ENCODE results near the gene PAXX.

The PAXX gene

GRCh38 chr9:136953771-136954269 is 38.4 kb upstream of the PAXX start:
- DNase-seq: no peak

GRCh38 chr9:136954270-136955083 is 37.7 kb upstream of the PAXX start:
- DNase-seq: no peak

- no peak for DNase-seq
These were observed 36.9 kb upstream of the PAXX start for GRCh38 chr9:136955202-136955942.

GRCh38 chr9:136955943-136956335 is 36.3 kb upstream of the PAXX start:
- DNase-seq: no peak

GRCh38 chr9:136956604-136957003 is 35.6 kb upstream of the PAXX start:
- DNase-seq: no peak

DNA sequence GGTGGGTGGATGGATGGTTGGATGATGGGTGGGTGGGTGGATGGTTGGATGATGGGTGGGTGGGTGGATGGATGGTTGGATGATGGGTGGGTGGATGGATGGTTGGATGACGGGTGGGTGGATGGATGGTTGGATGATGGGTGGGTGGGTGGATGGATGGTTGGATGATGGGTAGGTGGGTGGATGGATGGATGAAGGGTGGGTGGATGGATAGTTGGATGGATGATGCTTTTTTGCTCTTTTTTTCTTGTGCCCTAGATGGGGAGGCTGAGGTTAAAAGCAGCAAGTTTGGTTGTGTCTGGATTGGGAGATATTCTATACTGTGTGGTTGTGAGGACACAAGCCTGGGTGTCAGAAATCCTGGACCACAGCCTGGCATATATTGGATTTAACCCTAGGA is 34.8 kb upstream of the PAXX start:
- no peak for DNase-seq

GRCh38 chr9:136957901-136958300 is 34.3 kb upstream of the PAXX start:
- DNase-seq: no peak

DNA sequence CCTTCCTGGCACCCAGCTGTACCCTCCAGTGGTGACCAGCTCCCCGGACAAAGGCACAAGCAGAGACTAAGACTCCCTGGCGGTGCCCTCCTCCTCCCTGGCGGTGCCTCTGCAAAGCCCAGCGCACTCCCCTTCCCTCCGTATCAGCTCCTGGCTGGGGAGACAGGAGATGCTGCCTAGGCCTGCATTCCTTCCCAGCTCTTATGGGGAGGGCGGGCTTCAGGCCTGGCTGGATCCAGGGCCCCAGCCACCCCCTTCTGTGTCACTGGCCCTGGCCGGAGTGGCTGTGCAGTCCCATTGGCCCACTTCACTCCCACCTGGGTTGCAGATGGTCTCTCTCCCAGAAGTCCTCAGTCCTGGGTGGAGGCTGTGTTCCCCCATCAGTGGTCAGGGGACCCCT is 33.7 kb upstream of the PAXX start:
- no peak for DNase-seq

GRCh38 chr9:136958898-136959850 is 33.0 kb upstream of the PAXX start:
- no peak for DNase-seq

GRCh38 chr9:136960212-136960937 is 31.8 kb upstream of the PAXX start:
- no peak for DNase-seq

DNA sequence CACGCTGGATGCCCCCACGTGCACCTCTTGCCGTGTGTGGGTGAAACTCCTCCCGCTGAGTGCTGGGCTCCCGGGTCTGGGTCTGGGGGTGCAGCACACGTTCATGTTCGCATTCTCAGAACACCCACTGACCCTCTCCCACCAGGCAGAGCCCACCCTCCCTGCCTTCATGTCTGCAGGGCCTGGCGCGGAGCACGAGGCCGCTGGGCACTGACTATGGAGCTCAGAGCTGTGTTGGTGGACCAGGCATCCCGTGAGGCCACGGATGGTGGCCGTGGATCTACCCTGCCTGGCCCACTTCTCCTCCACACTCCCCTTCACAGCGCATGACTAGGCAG is 31.3 kb upstream of the PAXX start:
- DNase-seq: no peak

GRCh38 chr9:136961279-136962065 is 30.8 kb upstream of the PAXX start:
- peak; percentile 33 for DNase-seq

DNA sequence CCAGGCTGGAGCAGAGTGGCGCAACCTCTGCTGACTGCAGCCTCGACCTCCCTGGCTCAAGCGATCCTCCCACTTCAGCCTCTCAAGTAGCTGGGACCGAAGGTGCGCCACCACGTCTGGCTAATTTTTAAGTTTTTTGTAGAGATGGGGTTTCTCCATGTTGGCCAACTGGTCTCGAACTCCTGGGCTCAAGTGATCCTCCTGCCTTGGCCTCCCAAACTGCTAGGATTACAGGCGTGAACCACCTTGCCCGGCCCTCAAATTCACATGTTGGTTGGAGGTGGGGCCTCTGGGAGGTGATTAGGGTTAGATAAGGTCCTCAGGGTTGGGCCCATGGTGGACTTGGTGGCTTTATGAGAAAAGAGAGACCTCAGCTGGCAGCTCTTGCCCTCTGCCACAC is 30.1 kb upstream of the PAXX start:
- no peak for DNase-seq

GRCh38 chr9:136962701-136963248 is 29.4 kb upstream of the PAXX start:
- DNase-seq: no peak

DNA sequence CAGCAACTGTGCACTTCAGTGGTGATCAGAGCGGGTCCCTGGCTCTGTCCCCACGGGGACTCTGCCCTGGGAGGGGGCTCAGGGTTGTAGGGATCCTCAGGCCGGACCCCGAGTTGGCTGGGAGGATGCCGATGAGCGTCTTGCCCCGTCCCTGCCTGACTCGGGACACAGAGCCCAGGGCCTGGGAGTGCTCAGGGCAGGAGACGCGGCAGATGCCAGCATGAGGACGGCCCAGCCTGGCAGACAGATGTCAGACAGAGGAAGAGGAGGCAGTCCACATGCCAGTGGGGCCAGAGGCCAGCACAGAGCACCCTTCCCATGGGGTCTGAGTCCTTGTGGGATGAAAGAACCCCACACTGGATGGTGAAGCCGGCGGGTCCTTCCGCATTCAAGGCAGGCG is 28.9 kb upstream of the PAXX start:
- no peak for DNase-seq

DNA sequence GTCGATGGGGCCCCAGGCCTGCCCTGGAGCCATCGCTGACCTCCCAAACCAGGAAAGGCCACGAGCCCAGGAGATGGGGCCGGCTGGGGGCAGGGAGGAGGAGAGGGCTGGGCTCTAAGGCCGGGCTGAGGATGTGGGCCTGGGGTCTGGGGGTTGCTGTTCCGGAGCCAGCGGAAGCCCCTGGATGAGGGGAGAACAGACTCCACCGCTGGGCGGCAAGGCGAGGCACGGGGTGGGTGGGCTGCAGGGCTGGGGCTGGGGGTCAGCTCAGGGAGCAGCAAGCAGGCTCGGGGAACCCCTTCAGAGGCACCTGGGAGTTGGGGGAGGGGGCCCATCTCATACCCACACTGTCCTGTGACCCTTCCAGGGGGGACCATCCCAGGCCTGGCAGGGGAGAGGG is 28.5 kb upstream of the PAXX start:
- DNase-seq: no peak

GRCh38 chr9:136964171-136964689 is 28.0 kb upstream of the PAXX start:
- no peak for DNase-seq

DNA sequence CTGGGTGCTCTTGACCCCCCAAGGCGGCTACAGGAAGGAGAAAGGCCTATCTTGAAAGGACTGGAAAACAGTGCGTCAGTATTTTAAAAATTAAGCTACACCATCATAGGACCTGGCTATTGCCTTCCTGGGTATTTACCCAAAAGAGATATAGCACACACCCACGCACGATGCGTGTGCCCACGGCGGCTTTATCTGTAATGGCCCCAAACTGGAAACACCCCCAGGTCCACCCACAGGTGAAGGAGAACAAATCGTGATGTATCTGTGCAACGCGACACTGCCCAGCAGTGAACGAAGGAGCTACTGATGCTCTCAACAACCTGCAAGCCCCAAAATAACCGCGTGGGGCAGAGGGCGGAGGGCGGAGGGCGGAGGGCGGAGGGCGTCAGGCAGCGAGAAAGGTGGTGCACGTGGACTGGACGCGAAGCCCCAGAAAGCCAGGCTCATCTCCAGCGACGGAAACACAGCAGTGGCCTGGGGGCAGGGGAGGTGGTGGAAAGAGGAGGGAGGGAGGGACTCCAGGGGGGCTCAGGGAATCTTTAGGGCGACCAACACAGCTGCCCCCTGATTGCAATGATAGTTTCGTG is 27.3 kb upstream of the PAXX start:
- no peak for DNase-seq

DNA sequence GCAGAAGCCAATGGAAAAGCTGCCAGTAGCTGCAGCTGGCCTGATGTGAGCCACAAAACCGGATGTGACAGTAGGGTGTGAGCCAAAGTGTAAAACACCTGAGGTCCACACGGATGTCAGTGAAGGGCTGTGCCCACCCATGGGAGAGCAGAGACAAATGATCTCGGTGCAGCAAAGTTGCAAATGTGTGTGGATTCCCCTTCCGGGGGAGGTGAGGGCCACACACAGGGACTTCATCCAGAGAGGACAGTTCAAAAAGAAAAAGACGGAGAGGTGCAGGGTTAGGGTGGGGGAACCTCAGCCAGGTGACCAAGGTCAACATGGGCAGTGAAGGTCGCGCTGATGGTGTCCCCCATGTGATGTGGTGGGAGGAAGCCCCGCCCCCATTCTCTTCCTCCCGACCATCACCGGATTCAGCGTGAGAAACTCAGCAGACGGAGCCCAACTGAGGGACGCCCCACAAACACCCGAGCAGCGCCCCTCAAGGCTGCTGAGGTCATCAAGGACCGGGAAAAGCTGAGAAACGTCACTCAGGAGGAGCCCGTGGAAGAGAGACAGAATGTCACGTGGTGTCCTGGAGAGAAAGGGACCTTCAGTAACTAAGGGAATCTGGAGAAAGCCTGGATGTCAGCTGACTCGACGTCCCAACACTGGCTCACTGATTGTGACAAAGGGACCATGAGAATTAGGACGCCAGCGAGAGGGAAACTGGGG is 26.3 kb upstream of the PAXX start:
- peak; percentile 70 for DNase-seq

Data from eye (tissue), 1 donor.